MM.1S (cell line): Measurements from ENCODE around the gene ST7.

ENCODE experiments used
- DNase-seq: peaks from one replicate; pipeline ENCODE4 v3.0.0-alpha.2; 2015
- H2AFZ ChIP-seq: fragments of 300-600 bp; sonication (generic); 2 replicates; pipeline ENCODE4 v1.6.0; 2016; ENCODE audit warnings: antibody characterized with exemption, low read length
- H3F3A ChIP-seq: fragments of 300-600 bp; sonication (generic); 2 replicates; pipeline ENCODE4 v1.6.1; 2016; ENCODE audit warnings: mild to moderate bottlenecking, antibody characterized with exemption, low read length, moderate library complexity, mixed read lengths; ENCODE audit not compliant: insufficient read depth
- H3K27ac ChIP-seq: fragments of 300-600 bp; sonication (generic); 2 replicates; pipeline ENCODE4 v1.5.1; 2016; ENCODE audit warnings: mild to moderate bottlenecking, low read length
- H3K27me3 ChIP-seq: fragments of 300-600 bp; sonication (generic); replicated peaks from 2 replicates; pipeline ENCODE4 v1.6.0; 2016; ENCODE audit warnings: low read length; ENCODE audit not compliant: insufficient read depth
- H3K36me3 ChIP-seq: fragments of 300-600 bp; sonication (generic); replicated peaks from 2 replicates; pipeline ENCODE4 v1.6.1; 2016; ENCODE audit warnings: mild to moderate bottlenecking, low read length, mixed read lengths; ENCODE audit not compliant: insufficient read depth
- H3K4me1 ChIP-seq: fragments of 300-600 bp; sonication (generic); 2 replicates; pipeline ENCODE4 v1.6.1; 2016; ENCODE audit warnings: low read length, mixed read lengths
- H3K4me2 ChIP-seq: fragments of 300-600 bp; sonication (generic); 2 replicates; pipeline ENCODE4 v1.6.0; 2016; ENCODE audit warnings: low read depth, low read length
- H3K4me3 ChIP-seq: fragments of 300-600 bp; sonication (generic); 2 replicates; pipeline ENCODE4 v1.5.1; 2016; ENCODE audit warnings: low read length, mixed read lengths
- H3K79me2 ChIP-seq: fragments of 300-600 bp; sonication (generic); 2 replicates; pipeline ENCODE4 v1.6.1; 2016; ENCODE audit warnings: mixed run types, low read length, mixed read lengths
- H3K9ac ChIP-seq: fragments of 300-600 bp; sonication (generic); 2 replicates; pipeline ENCODE4 v1.6.1; 2016; ENCODE audit warnings: low read length, mixed read lengths
- H3K9me2 ChIP-seq: fragments of 300-600 bp; sonication (generic); replicated peaks from 2 replicates; pipeline ENCODE4 v1.6.1; 2016; ENCODE audit warnings: mild to moderate bottlenecking, low read length, mixed read lengths; ENCODE audit not compliant: insufficient read depth
- H3K9me3 ChIP-seq: fragments of 300-600 bp; sonication (generic); replicated peaks from 2 replicates; pipeline ENCODE4 v1.6.1; 2016; ENCODE audit warnings: mild to moderate bottlenecking, low read length, mixed read lengths; ENCODE audit not compliant: insufficient read depth
- H4K20me1 ChIP-seq: fragments of 300-600 bp; sonication (generic); 2 replicates; pipeline ENCODE4 v1.6.1; 2016; ENCODE audit warnings: mild to moderate bottlenecking, low read length, moderate library complexity, mixed read lengths; ENCODE audit not compliant: insufficient read depth
- CTCF ChIP-seq: fragments of 300-600 bp; sonication (generic); IDR thresholded peaks from 2 replicates; pipeline ENCODE4 v1.5.1; 2016; ENCODE audit warnings: antibody characterized with exemption, low read length, mixed read lengths
- EZH2 ChIP-seq: fragments of 300-600 bp; sonication (generic); optimal IDR thresholded peaks from 2 replicates; pipeline ENCODE3; 2017; ENCODE audit warnings: low read depth, mild to moderate bottlenecking, antibody characterized with exemption, low read length, mixed read lengths
- EZH2phosphoT487 ChIP-seq: fragments of 300-600 bp; sonication (generic); IDR thresholded peaks from 2 replicates; pipeline ENCODE4 v1.6.1; 2018; ENCODE audit warnings: antibody characterized with exemption, low read length

Gene ST7

DNA sequence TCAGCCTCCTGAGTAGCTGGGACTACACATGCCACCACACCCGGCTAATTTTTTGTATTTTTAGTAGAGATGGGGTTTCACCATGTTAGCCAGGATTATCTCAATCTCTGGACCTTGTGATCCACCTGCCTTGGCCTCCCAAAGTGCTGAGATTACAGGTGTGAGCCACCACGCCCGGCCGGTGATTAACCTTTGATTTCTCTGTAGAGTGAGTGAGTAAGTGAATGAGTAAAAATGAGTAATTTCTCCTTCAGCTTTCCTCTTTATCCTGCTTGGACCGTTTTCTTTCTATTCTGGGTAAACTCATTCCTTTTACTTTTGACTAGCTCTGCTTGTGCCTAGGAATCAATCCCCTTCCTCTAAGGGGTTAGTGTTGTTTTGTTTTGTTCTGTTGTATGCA lies 36.8 kb downstream of the ST7 start:
- TF ChIP-seq EZH2phosphoT487, result no peak
- TF ChIP-seq CTCF, result no peak
- no peak for TF ChIP-seq EZH2
- Histone ChIP-seq H3K9me3 (no peaks in the 10 kb centered on the region), H4K20me1 (peaks cover 4% of the 10 kb centered on the region; the same call in 1 of the 2 replicates), H3K9me2 (no peaks in the 10 kb centered on the region), H2AFZ (no peak overlapping the region), H3K9ac (no peak overlapping the region), H3K27ac (no peak overlapping the region), H3K4me1 (no peaks in the 10 kb centered on the region), H3F3A (no peaks in the 10 kb centered on the region), H3K36me3 (no peaks in the 10 kb centered on the region; the same call in 1 of the 2 replicates), H3K4me2 (no peak overlapping the region), H3K79me2 (peaks cover 42% of the 10 kb centered on the region), H3K4me3 (no peak overlapping the region), H3K27me3 (no peaks in the 10 kb centered on the region)
- DNase-seq, result no peak

GRCh38 chr7:116991233-116991632 lies 37.9 kb downstream of the ST7 start:
- Histone ChIP-seq H3F3A (no peaks in the 10 kb centered on the region), H2AFZ (no peak overlapping the region), H3K4me2 (no peak overlapping the region), H3K79me2 (peaks cover 43% of the 10 kb centered on the region), H3K9ac (no peak overlapping the region), H3K4me1 (no peaks in the 10 kb centered on the region), H3K9me3 (no peaks in the 10 kb centered on the region), H4K20me1 (peaks cover 4% of the 10 kb centered on the region; the same call in 1 of the 2 replicates), H3K9me2 (no peaks in the 10 kb centered on the region), H3K4me3 (no peak overlapping the region), H3K27me3 (no peaks in the 10 kb centered on the region), H3K27ac (no peak overlapping the region), H3K36me3 (no peaks in the 10 kb centered on the region; the same call in 1 of the 2 replicates)
- TF ChIP-seq EZH2 (no peak), EZH2phosphoT487 (no peak), CTCF (no peak)
- no peak for DNase-seq

DNA sequence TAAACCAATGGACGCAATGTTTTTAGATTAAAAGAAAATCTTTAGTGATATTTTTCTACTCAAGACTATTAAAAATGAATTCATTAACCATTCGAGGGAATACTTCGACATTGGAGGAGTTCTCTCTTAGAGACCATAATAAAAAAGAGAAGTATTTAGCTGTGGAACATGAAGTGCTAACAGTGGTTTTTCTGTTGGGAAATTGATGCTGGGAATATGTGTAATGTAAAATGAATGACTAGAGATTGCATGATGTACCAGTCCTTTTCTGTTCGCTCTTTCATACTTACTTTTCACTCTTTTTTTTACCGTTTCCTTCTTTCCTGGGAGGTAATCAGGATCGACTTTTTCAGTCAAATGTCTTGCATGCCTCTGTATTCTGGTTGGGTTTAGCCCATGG lies 41.3 kb downstream of the ST7 start:
- Histone ChIP-seq H3K9ac (no peak overlapping the region), H2AFZ (no peak overlapping the region), H3K4me2 (no peak overlapping the region), H3K36me3 (no peaks in the 10 kb centered on the region), H3K4me3 (no peak overlapping the region), H3K27me3 (no peaks in the 10 kb centered on the region), H3K9me2 (no peaks in the 10 kb centered on the region), H4K20me1 (no peaks in the 10 kb centered on the region), H3K4me1 (no peaks in the 10 kb centered on the region), H3F3A (no peaks in the 10 kb centered on the region), H3K27ac (no peak overlapping the region), H3K79me2 (peaks cover 25% of the 10 kb centered on the region), H3K9me3 (no peaks in the 10 kb centered on the region)
- DNase-seq, result no peak
- TF ChIP-seq EZH2, result no peak

DNA sequence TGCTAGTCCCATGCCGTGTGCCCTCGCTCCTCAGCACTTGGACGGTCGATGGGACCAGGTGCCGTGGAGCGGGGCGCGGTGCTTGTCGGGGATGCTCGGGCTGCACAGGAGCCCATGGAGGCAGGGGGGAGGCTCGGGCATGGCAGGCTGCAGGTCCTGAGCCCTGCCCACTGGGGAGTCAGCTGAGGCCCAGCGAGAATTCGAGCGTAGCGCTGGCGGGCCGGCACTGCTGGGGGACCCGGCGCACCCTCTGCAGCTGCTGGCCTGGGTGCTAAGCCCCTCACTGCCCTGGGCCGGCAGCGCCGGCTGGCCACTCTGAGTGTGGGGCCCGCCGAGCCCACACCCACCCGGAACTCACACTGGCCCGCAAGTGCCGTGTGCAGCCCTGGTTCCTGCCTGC lies 44.7 kb downstream of the ST7 start:
- no peak overlapping the region for H3K9ac ChIP-seq
- no peak overlapping the region for H3K4me2 ChIP-seq
- TF ChIP-seq CTCF, result no peak
- no peak for TF ChIP-seq EZH2phosphoT487
- TF ChIP-seq EZH2, result no peak
- H3K27ac ChIP-seq, result no peak overlapping the region
- peaks cover 18% of the 10 kb centered on the region for H3K79me2 ChIP-seq
- no peaks in the 10 kb centered on the region for H3K9me3 ChIP-seq
- no peaks in the 10 kb centered on the region for H3K9me2 ChIP-seq
- no peaks in the 10 kb centered on the region for H4K20me1 ChIP-seq
- H3K4me1 ChIP-seq, result no peaks in the 10 kb centered on the region
- no peaks in the 10 kb centered on the region for H3F3A ChIP-seq
- H2AFZ ChIP-seq, result no peak overlapping the region
- DNase-seq, result no peak
- H3K27me3 ChIP-seq, result no peaks in the 10 kb centered on the region
- H3K36me3 ChIP-seq, result no peaks in the 10 kb centered on the region
- no peak overlapping the region for H3K4me3 ChIP-seq
